Panc1 (cell line): ENCODE data around the gene CDKN2D.

Source experiments
- CTCF ChIP-seq: fragments of 450-650 bp; IDR thresholded peaks from 2 replicates; pipeline ENCODE4 v1.5.1; 2017; ENCODE audit warnings: mild to moderate bottlenecking
- POLR2AphosphoS5 ChIP-seq: IDR thresholded peaks from 2 replicates; pipeline ENCODE4 v1.6.1; 2012; ENCODE audit warnings: mild to moderate bottlenecking, low read depth, low read length, moderate library complexity
- SIN3A ChIP-seq: IDR thresholded peaks from 2 replicates; pipeline ENCODE4 v1.6.1; 2012; ENCODE audit warnings: low read depth, mild to moderate bottlenecking, low read length, moderate library complexity, borderline replicate concordance; ENCODE audit not compliant: insufficient read depth
- TF ChIP-seq, protein P1 (sequence below), 2 experiments: IDR thresholded peaks; 2 replicates each; pipeline ENCODE4 v1.6.1; 2011 to 2012; ENCODE audit warnings: low read depth in 2 of 2, control low read depth in 1 of 2, low read length in 1 of 2, mild to moderate bottlenecking in 1 of 2, moderate library complexity in 1 of 2; ENCODE audit not compliant: insufficient read depth in 1 of 2

GRCh38 chr19:10553943-10554381, 14.8 kb downstream of the CDKN2D start:
- no peak for TF ChIP-seq CTCF
- TF ChIP-seq POLR2AphosphoS5 = no peak
- no peak for TF ChIP-seq SIN3A
- TF ChIP-seq, protein P1, sequence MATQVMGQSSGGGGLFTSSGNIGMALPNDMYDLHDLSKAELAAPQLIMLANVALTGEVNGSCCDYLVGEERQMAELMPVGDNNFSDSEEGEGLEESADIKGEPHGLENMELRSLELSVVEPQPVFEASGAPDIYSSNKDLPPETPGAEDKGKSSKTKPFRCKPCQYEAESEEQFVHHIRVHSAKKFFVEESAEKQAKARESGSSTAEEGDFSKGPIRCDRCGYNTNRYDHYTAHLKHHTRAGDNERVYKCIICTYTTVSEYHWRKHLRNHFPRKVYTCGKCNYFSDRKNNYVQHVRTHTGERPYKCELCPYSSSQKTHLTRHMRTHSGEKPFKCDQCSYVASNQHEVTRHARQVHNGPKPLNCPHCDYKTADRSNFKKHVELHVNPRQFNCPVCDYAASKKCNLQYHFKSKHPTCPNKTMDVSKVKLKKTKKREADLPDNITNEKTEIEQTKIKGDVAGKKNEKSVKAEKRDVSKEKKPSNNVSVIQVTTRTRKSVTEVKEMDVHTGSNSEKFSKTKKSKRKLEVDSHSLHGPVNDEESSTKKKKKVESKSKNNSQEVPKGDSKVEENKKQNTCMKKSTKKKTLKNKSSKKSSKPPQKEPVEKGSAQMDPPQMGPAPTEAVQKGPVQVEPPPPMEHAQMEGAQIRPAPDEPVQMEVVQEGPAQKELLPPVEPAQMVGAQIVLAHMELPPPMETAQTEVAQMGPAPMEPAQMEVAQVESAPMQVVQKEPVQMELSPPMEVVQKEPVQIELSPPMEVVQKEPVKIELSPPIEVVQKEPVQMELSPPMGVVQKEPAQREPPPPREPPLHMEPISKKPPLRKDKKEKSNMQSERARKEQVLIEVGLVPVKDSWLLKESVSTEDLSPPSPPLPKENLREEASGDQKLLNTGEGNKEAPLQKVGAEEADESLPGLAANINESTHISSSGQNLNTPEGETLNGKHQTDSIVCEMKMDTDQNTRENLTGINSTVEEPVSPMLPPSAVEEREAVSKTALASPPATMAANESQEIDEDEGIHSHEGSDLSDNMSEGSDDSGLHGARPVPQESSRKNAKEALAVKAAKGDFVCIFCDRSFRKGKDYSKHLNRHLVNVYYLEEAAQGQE (IDR thresholded peaks at IDR 0.05; ENCODE audit: insufficient read depth in 1 of 2, low read depth in 2 of 2, low read length in 1 of 2) = no peak
